Lung microvascular endothelial cell (primary cell): ENCODE results near the gene CUTA. TPM values are rescaled to one million over a fixed set of nuclear protein-coding genes. Genes with fewer than 3 reads are reported as not detected.
"Not testable (repeated sequence)": the region's sequence is repeated elsewhere in the genome, so short reads cannot be mapped to it uniquely, and the experiment has no call there.

Source experiments
- DNase-seq, 2 donors: peaks; one replicate each; pipeline versions ENCODE4 v3.0.0 to v3.0.0-alpha.2; 2010; ENCODE audit warnings: low read depth in 2 of 2
- total RNA-seq: library from RNA; depleted of rRNA; stranded (reverse); fragments of >200 nt; gene quantifications from 2 replicates; pipeline ENCODE4 v1.2.1, GENCODE V29; 2014

Gene CUTA
- total RNA-seq, 1 donor from 2014 or later, result 89.5 TPM

GRCh38 chr6:33372526-33373123 lies 45.3 kb downstream of the CUTA start:
- DNase-seq, result no peak

DNA sequence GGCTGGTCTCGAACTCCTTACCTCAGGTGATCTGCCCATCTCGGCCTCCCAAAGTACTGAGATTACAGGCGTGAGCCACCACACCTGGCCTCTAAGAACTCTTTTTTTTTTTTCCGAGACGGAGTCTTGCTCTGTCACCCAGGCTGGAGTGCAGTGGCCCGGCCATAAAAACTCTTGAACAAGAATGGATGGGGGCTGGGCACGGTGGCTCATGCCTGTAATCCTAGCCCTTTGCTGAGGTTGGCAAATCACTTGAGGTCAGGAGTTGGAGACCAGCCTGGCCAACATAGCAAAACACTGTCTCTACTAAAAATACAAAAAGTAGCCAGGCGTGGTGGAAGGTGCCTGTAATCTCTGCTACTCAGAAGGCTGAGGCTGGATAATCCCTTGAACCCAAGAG lies 46.0 kb downstream of the CUTA start:
- not testable (repeated sequence) for DNase-seq

GRCh38 chr6:33367715-33368025 lies 50.2 kb downstream of the CUTA start:
- DNase-seq, result not testable (repeated sequence)

- no peak for DNase-seq
Observed at GRCh38 chr6:33367009-33367714, 50.7 kb downstream of the CUTA start.

Other genes starting within 250 kb of the CUTA start
- under 0.01 and 0.20 TPM in 2 replicates for gene COL11A2, start 225.6 kb downstream of the CUTA start, total RNA-seq
- gene RXRB, start 217.4 kb downstream of the CUTA start, total RNA-seq, result 15.5 and 18.3 TPM in 2 replicates
- gene SLC39A7, start 217.2 kb downstream of the CUTA start, total RNA-seq, result 79.8 and 95.2 TPM in 2 replicates
- gene HSD17B8, start 213.5 kb downstream of the CUTA start, total RNA-seq, result 7.0 and 8.5 TPM in 2 replicates
- 14.4 and 22.8 TPM in 2 replicates for gene RING1, start 209.6 kb downstream of the CUTA start, total RNA-seq
- 20.9 and 26.6 TPM in 2 replicates for gene VPS52, start 146.2 kb downstream of the CUTA start, total RNA-seq
- 4,351 and 4,512 TPM in 2 replicates for gene RPS18, start 146.0 kb downstream of the CUTA start, total RNA-seq
- gene B3GALT4, start 141.0 kb downstream of the CUTA start, total RNA-seq, result 4.1 and 6.5 TPM in 2 replicates
- gene WDR46, start 128.9 kb downstream of the CUTA start, total RNA-seq, result 55.4 and 58.5 TPM in 2 replicates
- 30.3 and 34.1 TPM in 2 replicates for gene PFDN6, start 128.5 kb downstream of the CUTA start, total RNA-seq
- 31.8 and 53.0 TPM in 2 replicates for gene RGL2, start 119.2 kb downstream of the CUTA start, total RNA-seq
- gene TAPBP, start 104.0 kb downstream of the CUTA start, total RNA-seq, result 46.9 and 57.7 TPM in 2 replicates
- gene ZBTB22, start 100.4 kb downstream of the CUTA start, total RNA-seq, result 11.3 and 20.0 TPM in 2 replicates
- gene DAXX, start 95.1 kb downstream of the CUTA start, total RNA-seq, result 29.2 and 35.9 TPM in 2 replicates
- gene KIFC1, start 26.3 kb downstream of the CUTA start, total RNA-seq, result 4.2 and 9.4 TPM in 2 replicates
- gene PHF1, start 7.1 kb downstream of the CUTA start, total RNA-seq, result 5.4 and 9.7 TPM in 2 replicates
- 1.3 and 1.6 TPM in 2 replicates for gene SYNGAP1, start 2.0 kb upstream of the CUTA start, total RNA-seq
- 3.1 and 5.8 TPM in 2 replicates for gene ZBTB9, start 36.5 kb upstream of the CUTA start, total RNA-seq
- gene BAK1, start 162.2 kb upstream of the CUTA start, total RNA-seq, result 12.3 and 15.3 TPM in 2 replicates
- gene ITPR3, start 203.2 kb upstream of the CUTA start, total RNA-seq, result 6.7 and 16.8 TPM in 2 replicates